ENCODE data around the gene CYYR1.

CYYR1 gene

DNA sequence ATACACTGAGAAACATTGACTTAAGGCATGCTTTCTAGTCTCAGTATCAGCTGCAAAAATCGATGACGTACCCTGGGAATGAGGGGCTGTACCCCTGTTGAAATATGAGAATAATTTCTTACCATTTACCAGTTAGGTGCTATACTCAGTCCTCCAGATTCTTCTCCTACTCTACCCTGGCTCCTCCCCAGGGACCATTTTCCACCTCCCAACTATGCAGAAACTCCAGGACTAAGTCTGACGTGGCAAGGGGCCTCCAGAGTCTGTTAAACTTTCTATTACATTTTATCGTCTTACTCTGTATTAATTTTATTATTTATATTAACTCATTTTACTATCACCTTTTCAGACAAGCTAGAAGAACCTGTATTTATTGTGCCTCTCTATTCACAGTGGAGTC, 124.3 kb downstream of the CYYR1 start:
- no peak overlapping the region for H3K27ac Mint-ChIP-seq
- H3K9me3 Mint-ChIP-seq = no peaks in the 10 kb centered on the region
- H3K4me3 Mint-ChIP-seq = no peak overlapping the region
- H3K27me3 Mint-ChIP-seq = peaks cover 2% of the 10 kb centered on the region
- ATAC-seq (no peak), DNase-seq (no peak)
- H3K4me1 Mint-ChIP-seq = no peaks in the 10 kb centered on the region
- no peaks in the 10 kb centered on the region for H3K36me3 Mint-ChIP-seq (ENCODE audit: low read depth)

- no peak overlapping the region for H3K27ac Mint-ChIP-seq
- ATAC-seq (no peak), DNase-seq (no peak)
- H3K9me3 Mint-ChIP-seq = no peaks in the 10 kb centered on the region
- H3K4me1 Mint-ChIP-seq = no peaks in the 10 kb centered on the region
- H3K4me3 Mint-ChIP-seq = no peak overlapping the region
- H3K27me3 Mint-ChIP-seq = peaks cover 2% of the 10 kb centered on the region
- H3K36me3 Mint-ChIP-seq (ENCODE audit: low read depth) = no peaks in the 10 kb centered on the region
These were observed 125.1 kb downstream of the CYYR1 start for GRCh38 chr21:26447932-26448475.

DNA sequence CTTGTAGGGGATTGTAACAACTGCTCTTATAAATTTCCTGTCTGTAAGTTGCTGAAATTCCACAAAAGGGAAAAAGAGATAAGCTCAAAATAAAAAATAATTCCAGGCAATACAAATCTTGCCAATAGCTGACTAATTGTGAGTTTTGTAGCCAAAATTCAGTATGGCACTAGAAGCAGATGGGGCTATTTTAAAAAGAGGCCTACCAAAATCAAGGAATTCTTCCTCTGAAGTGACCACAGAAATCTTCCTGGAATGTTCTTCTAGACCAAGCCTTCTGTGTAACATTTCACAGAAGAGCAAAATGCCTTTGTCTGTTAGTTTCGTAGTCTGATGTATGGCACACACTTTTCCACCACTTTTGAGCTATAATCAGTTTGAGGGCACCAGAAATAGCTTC, 127.6 kb downstream of the CYYR1 start:
- ATAC-seq (no peak), DNase-seq (no peak)
- Mint-ChIP-seq H3K9me3 (no peaks in the 10 kb centered on the region), H3K4me3 (no peak overlapping the region), H3K27me3 (peaks cover 2% of the 10 kb centered on the region), H3K36me3 (ENCODE audit: low read depth) (no peaks in the 10 kb centered on the region), H3K4me1 (no peaks in the 10 kb centered on the region), H3K27ac (no peak overlapping the region)

GRCh38 chr21:26444646-26445045, 128.4 kb downstream of the CYYR1 start:
- ATAC-seq (no peak), DNase-seq (no peak)
- Mint-ChIP-seq H3K4me3 (no peak overlapping the region), H3K9me3 (no peaks in the 10 kb centered on the region), H3K27me3 (peaks cover 2% of the 10 kb centered on the region), H3K27ac (no peak overlapping the region), H3K4me1 (no peaks in the 10 kb centered on the region), H3K36me3 (ENCODE audit: low read depth) (no peaks in the 10 kb centered on the region)

DNA sequence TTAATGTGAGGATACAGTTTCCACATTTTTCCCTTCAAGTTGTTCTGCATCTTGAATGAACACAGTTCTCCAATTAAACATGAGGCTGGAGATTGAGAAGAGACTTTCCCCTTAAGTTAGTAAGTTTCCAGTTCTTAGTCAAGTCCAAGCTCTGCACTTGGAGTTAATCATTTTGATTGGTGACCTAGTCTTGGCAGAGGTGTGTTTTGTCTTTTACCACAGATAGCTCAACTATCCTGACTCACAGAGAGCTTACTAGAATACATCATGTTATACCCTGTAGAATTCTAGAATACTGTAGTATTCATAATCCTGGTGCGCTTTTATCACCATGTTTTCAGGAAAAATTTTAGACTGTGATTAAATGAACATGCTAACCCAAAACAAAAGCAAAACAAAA, 129.2 kb downstream of the CYYR1 start:
- no peaks in the 10 kb centered on the region for H3K36me3 Mint-ChIP-seq (ENCODE audit: low read depth)
- H3K27ac Mint-ChIP-seq = no peak overlapping the region
- no peaks in the 10 kb centered on the region for H3K4me1 Mint-ChIP-seq
- no peak for ATAC-seq
- no peak for DNase-seq
- no peaks in the 10 kb centered on the region for H3K9me3 Mint-ChIP-seq
- no peak overlapping the region for H3K4me3 Mint-ChIP-seq
- peaks cover 2% of the 10 kb centered on the region for H3K27me3 Mint-ChIP-seq

DNA sequence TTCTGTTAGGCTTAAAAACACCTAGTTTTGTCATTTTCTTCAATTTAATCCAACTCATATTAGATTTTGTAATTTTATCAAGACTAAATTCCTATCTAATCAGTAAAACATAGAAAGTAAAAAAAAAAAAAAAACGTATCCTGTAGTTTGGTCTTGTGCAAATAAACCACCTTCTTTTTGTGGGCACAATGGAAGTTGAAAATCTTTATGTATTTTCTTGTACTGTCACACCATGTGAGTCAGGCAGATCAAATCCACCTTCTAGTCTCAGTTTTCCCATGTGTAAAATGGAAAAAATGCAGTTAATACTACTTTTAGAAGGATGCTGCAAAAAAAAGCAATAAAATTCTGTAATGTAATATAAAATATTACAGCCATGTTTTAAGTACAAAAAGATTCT, 129.8 kb downstream of the CYYR1 start:
- Mint-ChIP-seq H3K36me3 (ENCODE audit: low read depth) (no peaks in the 10 kb centered on the region), H3K9me3 (no peaks in the 10 kb centered on the region), H3K27me3 (peaks cover 2% of the 10 kb centered on the region), H3K27ac (no peak overlapping the region), H3K4me3 (no peak overlapping the region), H3K4me1 (no peaks in the 10 kb centered on the region)
- DNase-seq = no peak
- ATAC-seq = no peak

- no peaks in the 10 kb centered on the region for H3K36me3 Mint-ChIP-seq (ENCODE audit: low read depth)
- no peak overlapping the region for H3K27ac Mint-ChIP-seq
- DNase-seq = no peak
- H3K4me1 Mint-ChIP-seq = no peaks in the 10 kb centered on the region
- no peaks in the 10 kb centered on the region for H3K9me3 Mint-ChIP-seq
- peaks cover 2% of the 10 kb centered on the region for H3K27me3 Mint-ChIP-seq
- ATAC-seq = no peak
- H3K4me3 Mint-ChIP-seq = no peak overlapping the region
These were observed 131.9 kb downstream of the CYYR1 start for GRCh38 chr21:26441149-26441548.

GRCh38 chr21:26438976-26439375, 134.1 kb downstream of the CYYR1 start:
- Mint-ChIP-seq H3K9me3 (no peaks in the 10 kb centered on the region), H3K4me3 (no peak overlapping the region), H3K36me3 (ENCODE audit: low read depth) (no peaks in the 10 kb centered on the region), H3K4me1 (no peaks in the 10 kb centered on the region), H3K27ac (no peak overlapping the region), H3K27me3 (peaks cover 2% of the 10 kb centered on the region)
- ATAC-seq (no peak), DNase-seq (no peak)

GRCh38 chr21:26437326-26438009, 135.6 kb downstream of the CYYR1 start:
- Mint-ChIP-seq H3K27ac (no peak overlapping the region), H3K4me3 (no peak overlapping the region), H3K9me3 (no peaks in the 10 kb centered on the region), H3K4me1 (no peaks in the 10 kb centered on the region), H3K36me3 (ENCODE audit: low read depth) (no peaks in the 10 kb centered on the region), H3K27me3 (no peaks in the 10 kb centered on the region)
- ATAC-seq (no peak), DNase-seq (no peak)

GRCh38 chr21:26433386-26433785, 139.7 kb downstream of the CYYR1 start:
- Mint-ChIP-seq H3K36me3 (ENCODE audit: low read depth) (no peaks in the 10 kb centered on the region), H3K27ac (no peak overlapping the region)

GRCh38 chr21:26432410-26432809, 140.7 kb downstream of the CYYR1 start:
- Mint-ChIP-seq H3K36me3 (ENCODE audit: low read depth) (no peaks in the 10 kb centered on the region), H3K4me1 (no peaks in the 10 kb centered on the region), H3K27ac (no peak overlapping the region), H3K27me3 (no peaks in the 10 kb centered on the region), H3K4me3 (no peak overlapping the region), H3K9me3 (no peaks in the 10 kb centered on the region)
- ATAC-seq (peak; percentile 49), DNase-seq (no peak)

More at GRCh38 chr21:26433386-26433785, 139.7 kb downstream of the CYYR1 start:
- Mint-ChIP-seq H3K4me1 (no peaks in the 10 kb centered on the region), H3K9me3 (no peaks in the 10 kb centered on the region), H3K27me3 (no peaks in the 10 kb centered on the region), H3K4me3 (no peak overlapping the region)
- ATAC-seq (no peak), DNase-seq (no peak)

DNA sequence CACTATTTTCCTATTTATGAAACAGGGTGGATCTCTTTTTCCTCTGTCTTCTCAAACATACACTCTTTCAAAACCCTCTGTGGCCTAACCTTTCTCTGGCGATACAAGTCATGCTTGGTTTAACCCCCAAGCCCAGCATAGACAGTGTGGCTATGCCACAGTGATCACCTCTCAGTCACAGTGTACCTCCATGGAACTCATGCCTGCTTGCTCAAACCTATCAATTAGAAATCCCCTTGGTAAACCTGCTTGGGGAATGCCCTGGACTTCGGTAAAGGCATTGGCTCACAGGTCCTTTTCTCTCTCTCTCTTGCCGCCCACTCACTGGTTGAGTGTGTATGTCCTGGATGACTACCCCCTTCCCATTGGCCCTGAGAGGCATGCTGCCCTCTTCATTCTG, 147.5 kb downstream of the CYYR1 start:
- Mint-ChIP-seq H3K27me3 (no peaks in the 10 kb centered on the region), H3K4me1 (no peaks in the 10 kb centered on the region), H3K9me3 (no peaks in the 10 kb centered on the region), H3K36me3 (ENCODE audit: low read depth) (no peaks in the 10 kb centered on the region), H3K4me3 (no peak overlapping the region), H3K27ac (no peak overlapping the region)
- DNase-seq = no peak
- ATAC-seq = no peak

DNA sequence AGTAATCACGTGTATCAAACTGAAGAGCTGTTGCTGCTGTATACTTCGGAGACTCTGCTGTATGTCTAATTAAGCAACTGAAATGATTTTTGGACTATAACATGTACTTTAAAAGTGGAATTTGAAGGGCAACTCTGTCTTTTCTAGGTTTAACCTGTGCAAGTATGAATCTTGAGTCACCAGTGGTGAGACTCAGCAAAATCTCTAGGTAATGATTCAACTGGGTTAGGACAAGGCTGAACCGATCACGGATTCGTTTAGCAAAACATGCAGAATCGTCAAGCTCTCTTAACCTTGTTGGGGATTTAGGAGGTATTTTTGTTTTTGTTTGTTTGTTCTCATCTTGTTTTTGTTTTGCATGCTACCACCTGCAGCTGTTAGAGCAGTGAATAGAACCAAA, 149.6 kb downstream of the CYYR1 start:
- ATAC-seq = no peak
- H3K4me3 Mint-ChIP-seq = no peak overlapping the region

GRCh38 chr21:26422706-26423105, 150.4 kb downstream of the CYYR1 start:
- no peak for DNase-seq
- H3K4me1 Mint-ChIP-seq = no peaks in the 10 kb centered on the region
- no peaks in the 10 kb centered on the region for H3K36me3 Mint-ChIP-seq (ENCODE audit: low read depth)
- no peak overlapping the region for H3K27ac Mint-ChIP-seq
- no peaks in the 10 kb centered on the region for H3K27me3 Mint-ChIP-seq
- no peak overlapping the region for H3K4me3 Mint-ChIP-seq
- no peaks in the 10 kb centered on the region for H3K9me3 Mint-ChIP-seq
- ATAC-seq = no peak

More for the DNA sequence above, 149.6 kb downstream of the CYYR1 start:
- no peaks in the 10 kb centered on the region for H3K4me1 Mint-ChIP-seq
- H3K27ac Mint-ChIP-seq = no peak overlapping the region
- H3K9me3 Mint-ChIP-seq = no peaks in the 10 kb centered on the region
- no peaks in the 10 kb centered on the region for H3K36me3 Mint-ChIP-seq (ENCODE audit: low read depth)
- H3K27me3 Mint-ChIP-seq = no peaks in the 10 kb centered on the region
- no peak for DNase-seq

- no peaks in the 10 kb centered on the region for H3K36me3 Mint-ChIP-seq (ENCODE audit: low read depth)
- no peak for ATAC-seq
- H3K4me1 Mint-ChIP-seq = no peaks in the 10 kb centered on the region
- H3K9me3 Mint-ChIP-seq = no peaks in the 10 kb centered on the region
- no peaks in the 10 kb centered on the region for H3K27me3 Mint-ChIP-seq
- DNase-seq = no peak
- no peak overlapping the region for H3K27ac Mint-ChIP-seq
- H3K4me3 Mint-ChIP-seq = no peak overlapping the region
These were observed 150.9 kb downstream of the CYYR1 start for GRCh38 chr21:26422138-26422537.

- Mint-ChIP-seq H3K27me3 (no peaks in the 10 kb centered on the region), H3K27ac (no peak overlapping the region), H3K4me3 (no peak overlapping the region), H3K36me3 (ENCODE audit: low read depth) (no peaks in the 10 kb centered on the region), H3K4me1 (no peaks in the 10 kb centered on the region), H3K9me3 (no peaks in the 10 kb centered on the region)
- ATAC-seq = no peak
- no peak for DNase-seq
These were observed 151.4 kb downstream of the CYYR1 start for GRCh38 chr21:26421724-26422123.

Data from activated naive CD8-positive, alpha-beta T cell treated with anti-CD3 and anti-CD28 coated beads, Interleukin-2, amount 50 U/mL, for 24 hours (primary cell).